HUES64 (cell line): ENCODE measurements around the gene ITGAX.

ENCODE experiments used
- H3K27ac ChIP-seq: 2 replicates; pipeline ENCODE4 v1.7.0; 2013; ENCODE audit warnings: low read depth, low read length, inconsistent platforms
- H3K27me3 ChIP-seq: 2 replicates; pipeline ENCODE4 v1.6.1; 2013; ENCODE audit warnings: mild to moderate bottlenecking, low read length; ENCODE audit not compliant: insufficient read depth
- H3K36me3 ChIP-seq: 2 replicates; pipeline ENCODE4 v1.6.1; 2013; ENCODE audit warnings: mild to moderate bottlenecking, low read length; ENCODE audit not compliant: insufficient read depth
- H3K4me1 ChIP-seq: 2 replicates; pipeline ENCODE4 v1.6.1; 2013; ENCODE audit warnings: mild to moderate bottlenecking, low read length, moderate library complexity; ENCODE audit not compliant: insufficient read depth
- H3K4me3 ChIP-seq: 2 replicates; pipeline ENCODE4 v1.5.1; 2013; ENCODE audit warnings: mild to moderate bottlenecking, low read length, moderate library complexity
- H3K9ac ChIP-seq: 2 replicates; pipeline ENCODE4 v1.6.1; 2013; ENCODE audit warnings: mild to moderate bottlenecking, low read depth, low read length
- H3K9me3 ChIP-seq: 2 replicates; pipeline ENCODE4 v1.6.1; 2013; ENCODE audit warnings: low read depth, low read length; ENCODE audit not compliant: insufficient read depth
- WGBS: fragments of 150-250, 120-280 bp; methylation state at CpG from one replicate; pipeline ENCODE4 v1.1.7; 2013; ENCODE audit warnings: missing lambda C conversion rate; 5-methylcytosine and 5-hydroxymethylcytosine counted together

The ITGAX gene

GRCh38 chr16:31428638-31429247, 73.8 kb downstream of the ITGAX start:
- Histone ChIP-seq H3K9me3 (no peaks in the 10 kb centered on the region), H3K36me3 (no peaks in the 10 kb centered on the region), H3K27ac (no peak overlapping the region), H3K4me1 (no peaks in the 10 kb centered on the region), H3K9ac (no peak overlapping the region), H3K27me3 (no peaks in the 10 kb centered on the region), H3K4me3 (no peak overlapping the region)
- WGBS = 94% methylated on average over 7 of the region's 7 CpGs

- no peaks in the 10 kb centered on the region for H3K9me3 ChIP-seq
- WGBS = 86% methylated on average over 1 of the region's 1 CpG
- H3K9ac ChIP-seq = no peak overlapping the region
- no peaks in the 10 kb centered on the region for H3K27me3 ChIP-seq
- no peaks in the 10 kb centered on the region for H3K4me1 ChIP-seq
- H3K36me3 ChIP-seq = no peaks in the 10 kb centered on the region
- no peak overlapping the region for H3K4me3 ChIP-seq
- H3K27ac ChIP-seq = no peak overlapping the region
Measured at GRCh38 chr16:31429314-31429713, 74.3 kb downstream of the ITGAX start.

- no peaks in the 10 kb centered on the region for H3K9me3 ChIP-seq
- no peak overlapping the region for H3K9ac ChIP-seq
- no peaks in the 10 kb centered on the region for H3K4me1 ChIP-seq
- no peaks in the 10 kb centered on the region for H3K36me3 ChIP-seq
- H3K27me3 ChIP-seq = no peaks in the 10 kb centered on the region
- H3K4me3 ChIP-seq = no peak overlapping the region
- H3K27ac ChIP-seq = no peak overlapping the region
- WGBS = 84% methylated on average over 3 of the region's 3 CpGs
Measured at GRCh38 chr16:31429796-31430195, 74.8 kb downstream of the ITGAX start.

GRCh38 chr16:31430380-31431052, 75.5 kb downstream of the ITGAX start:
- WGBS = 52% methylated on average over 5 of the region's 5 CpGs
- Histone ChIP-seq H3K27me3 (no peaks in the 10 kb centered on the region), H3K4me1 (no peaks in the 10 kb centered on the region), H3K27ac (no peak overlapping the region), H3K9me3 (no peaks in the 10 kb centered on the region), H3K36me3 (no peaks in the 10 kb centered on the region), H3K9ac (no peak overlapping the region), H3K4me3 (no peak overlapping the region)
